GM21367 (cell line): ENCODE data around the gene SPATA7.

Source experiments
- ATAC-seq: cut with Tn5 transposase; IDR thresholded peaks from one replicate; pipeline ENCODE4 v1.9.1; 2021; ENCODE audit not compliant: unreplicated experiment

Gene SPATA7

GRCh38 chr14:88479574-88479987 lies 94.1 kb downstream of the SPATA7 start:
- ATAC-seq, result no peak

- no peak for ATAC-seq
These were observed 95.6 kb downstream of the SPATA7 start for GRCh38 chr14:88481059-88481458.

GRCh38 chr14:88481794-88482193 lies 96.3 kb downstream of the SPATA7 start:
- no peak for ATAC-seq

GRCh38 chr14:88482524-88482923 lies 97.1 kb downstream of the SPATA7 start:
- ATAC-seq, result no peak
